Activated naive CD8-positive, alpha-beta T cell treated with anti-CD3 and anti-CD28 coated beads, Interleukin-2, amount 10 ng/mL, durations not matched to agents 7 days and 5 days (primary cell): ENCODE results near the gene MYO18A. TPM values are rescaled to one million over a fixed set of nuclear protein-coding genes. Genes with fewer than 3 reads are reported as not detected.

ENCODE experiments used
- ATAC-seq: fragments of 150-1000 bp; cut with Tn5 transposase; one replicate; pipeline ENCODE4 v1.10.0; 2021; ENCODE audit warnings: low read depth, moderate library complexity
- POLR2A ChIA-PET: fragments of 350-600 bp; sonication (Branson Sonifier 250); formaldehyde crosslinking; loops from one replicate; lab custom pipeline; 2021; ENCODE audit warnings: antibody characterized with exemption; lab: Charles Lee
- DNase-seq: peaks from one replicate; pipeline ENCODE4 v3.0.0; 2021
- H3K27ac Mint-ChIP-seq: one replicate; pipeline ENCODE4 v1.8.0; 2022; ENCODE audit warnings: mild to moderate bottlenecking, mixed read lengths
- H3K27me3 Mint-ChIP-seq: one replicate; pipeline ENCODE4 v1.8.0; 2022; ENCODE audit warnings: mild to moderate bottlenecking, moderate library complexity, mixed read lengths
- H3K36me3 Mint-ChIP-seq: one replicate; pipeline ENCODE4 v1.8.0; 2021; ENCODE audit warnings: mild to moderate bottlenecking, mixed read lengths
- H3K4me1 Mint-ChIP-seq: one replicate; pipeline ENCODE4 v1.8.0; 2021; ENCODE audit warnings: mixed read lengths
- H3K4me3 Mint-ChIP-seq: one replicate; pipeline ENCODE4 v1.8.0; 2022; ENCODE audit warnings: mild to moderate bottlenecking, moderate library complexity, mixed read lengths
- H3K9me3 Mint-ChIP-seq: one replicate; pipeline ENCODE4 v1.8.0; 2021; ENCODE audit warnings: mixed read lengths
- total RNA-seq, 2 experiments: library from RNA; stranded (reverse); gene quantifications; one replicate each; pipeline ENCODE4 v1.2.3, GENCODE V29; 2021

MYO18A gene
- total RNA-seq, 2 experiments from 2014 or later, result 79.7 to 80.6 TPM

GRCh38 chr17:29146369-29146972, 33.7 kb downstream of the MYO18A start:
- Mint-ChIP-seq H3K9me3 (no peaks in the 10 kb centered on the region), H3K27ac (peak overlapping the region; percentile 55), H3K4me1 (peaks cover 58% of the 10 kb centered on the region), H3K36me3 (peaks cover 5% of the 10 kb centered on the region), H3K4me3 (no peak overlapping the region), H3K27me3 (no peaks in the 10 kb centered on the region)
- POLR2A ChIA-PET, result interaction anchor here (1.0 to 2.5 kb wide), 6 partner anchors 9 to 34 kb away, joined by 3 to 14 read pairs (median 4); partner anchors contain the start of gene MYO18A
- ATAC-seq (no peak), DNase-seq (no peak)

DNA sequence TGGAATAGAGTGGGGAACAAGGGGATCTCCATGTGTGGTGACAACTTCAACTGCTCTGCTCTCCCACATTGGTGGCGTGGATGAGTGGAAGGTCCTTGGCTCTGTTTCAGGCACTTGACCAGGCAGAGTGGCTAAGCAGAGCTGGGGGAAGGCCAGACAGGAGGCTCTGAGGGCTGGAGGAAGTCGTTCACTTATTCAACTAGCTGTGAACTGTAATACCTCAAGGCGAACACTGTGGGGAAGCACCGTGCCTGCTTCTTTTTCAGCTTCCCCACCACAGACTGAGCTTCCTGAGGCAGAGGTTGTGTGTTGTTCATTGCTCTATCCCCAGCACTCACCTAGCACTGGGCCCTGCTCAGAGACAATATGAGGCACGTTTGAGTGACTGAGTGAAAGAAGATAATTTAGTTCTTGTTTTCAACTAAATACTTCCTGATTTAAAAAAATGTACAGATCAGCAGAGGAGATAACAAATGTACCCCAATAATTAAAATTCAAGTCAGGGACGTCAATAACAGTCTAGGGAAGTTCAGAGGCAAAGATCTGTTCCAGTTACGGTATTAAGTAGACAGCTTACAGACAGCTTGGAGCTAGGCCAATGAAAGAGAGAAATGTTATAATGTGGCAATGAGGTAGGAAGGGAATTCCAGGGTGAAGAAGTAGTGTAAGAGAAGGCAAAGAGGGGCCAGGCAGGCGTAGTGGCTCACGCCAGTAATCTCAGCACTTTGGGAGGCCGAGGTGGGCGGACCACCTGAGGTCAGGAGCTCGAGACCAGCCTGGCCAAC, 34.7 kb downstream of the MYO18A start:
- Mint-ChIP-seq H3K4me3 (peak overlapping the region; percentile 36), H3K4me1 (peaks cover 63% of the 10 kb centered on the region), H3K27me3 (no peaks in the 10 kb centered on the region), H3K27ac (peak overlapping the region; percentile 84), H3K9me3 (no peaks in the 10 kb centered on the region), H3K36me3 (peaks cover 5% of the 10 kb centered on the region)
- POLR2A ChIA-PET, result interaction anchor here (1.2 to 2.5 kb wide), 6 partner anchors 10 to 73 kb away, joined by 3 to 14 read pairs (median 4); partner anchors contain the start of gene MYO18A
- peak; percentile 62 for ATAC-seq
- DNase-seq, result peak; percentile 54

- H3K4me1 Mint-ChIP-seq, result peaks cover 61% of the 10 kb centered on the region
- no peaks in the 10 kb centered on the region for H3K9me3 Mint-ChIP-seq
- H3K27me3 Mint-ChIP-seq, result no peaks in the 10 kb centered on the region
- H3K36me3 Mint-ChIP-seq, result peaks cover 5% of the 10 kb centered on the region
- H3K4me3 Mint-ChIP-seq, result no peak overlapping the region
- DNase-seq (no peak), ATAC-seq (no peak)
- POLR2A ChIA-PET, result interaction anchor here (7.4 kb wide), 1 partner anchor 19 kb away, joined by 50 read pairs; no protein-coding TSS in a partner anchor
- H3K27ac Mint-ChIP-seq, result peak overlapping the region; percentile 39
Observed at GRCh38 chr17:29143894-29144293, 36.3 kb downstream of the MYO18A start.

DNA sequence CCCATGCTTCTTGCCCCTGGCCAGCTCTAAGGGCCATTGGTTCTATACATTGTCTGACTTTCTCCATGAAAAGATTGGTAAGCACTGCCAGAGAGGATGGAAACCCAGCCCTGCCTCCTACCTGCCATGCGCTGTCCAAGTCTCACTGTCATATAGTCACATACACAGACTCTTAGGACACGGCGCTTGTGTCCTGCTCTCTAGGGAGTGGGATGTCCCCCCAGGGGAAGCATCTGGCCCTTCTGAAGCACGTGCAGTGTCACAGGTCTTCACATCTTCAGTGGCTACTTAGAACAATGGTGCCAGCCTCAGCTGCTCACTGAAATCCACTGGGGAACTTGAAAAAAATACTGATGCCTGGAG, 38.7 kb downstream of the MYO18A start:
- Mint-ChIP-seq H3K4me1 (peaks cover 60% of the 10 kb centered on the region), H3K36me3 (peaks cover 5% of the 10 kb centered on the region), H3K27ac (peak overlapping the region; percentile 93), H3K27me3 (no peaks in the 10 kb centered on the region), H3K9me3 (no peaks in the 10 kb centered on the region), H3K4me3 (peak overlapping the region; percentile 99)
- ATAC-seq, result no peak
- POLR2A ChIA-PET, result interaction anchor here (0.7 to 7.4 kb wide), 5 partner anchors 7 to 151 kb away, joined by 3 to 51 read pairs (median 30); no protein-coding TSS in a partner anchor
- DNase-seq, result no peak

DNA sequence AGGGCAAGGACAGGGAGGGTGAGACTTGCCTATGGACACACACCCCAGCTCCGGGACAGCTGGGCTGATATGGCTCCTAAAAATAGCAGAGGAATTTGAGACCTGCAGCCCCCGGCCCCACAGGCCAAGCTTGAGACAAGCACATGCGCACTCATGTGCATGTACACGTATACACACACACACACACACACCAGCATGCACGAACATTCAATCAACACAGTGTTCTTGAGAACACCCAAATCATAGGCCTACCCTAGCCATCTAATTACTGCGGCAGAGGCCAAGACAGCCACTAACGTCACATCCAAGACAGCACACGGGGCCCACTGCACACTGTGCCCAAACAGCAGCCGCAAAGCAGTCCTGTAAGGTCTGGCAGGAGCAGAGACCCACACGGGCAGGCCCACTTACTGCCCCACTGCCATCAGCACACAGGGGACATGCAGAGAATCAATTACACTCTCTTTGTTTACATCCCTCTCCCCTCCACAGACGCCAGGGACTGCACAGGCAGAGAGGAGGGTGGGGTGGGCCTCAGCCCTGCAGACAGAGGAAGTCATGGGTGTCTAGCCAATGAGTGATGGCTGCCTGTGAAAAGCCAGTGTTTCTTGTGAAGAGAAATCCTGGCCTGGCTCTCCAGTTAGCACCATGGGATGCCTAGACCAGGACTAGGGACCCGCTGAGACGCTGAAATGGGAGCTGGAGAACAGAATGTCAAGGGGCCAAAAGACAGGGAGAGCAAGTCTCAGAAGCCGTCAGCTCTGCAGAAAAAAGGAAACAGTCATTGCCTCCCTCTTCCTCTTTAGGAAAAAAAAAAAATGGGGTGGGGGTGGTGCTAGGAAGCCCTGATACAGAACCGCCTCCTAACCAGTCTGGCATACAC, 39.3 kb downstream of the MYO18A start:
- peak; percentile 27 for ATAC-seq
- H3K4me3 Mint-ChIP-seq, result peak overlapping the region; percentile 99
- peak overlapping the region; percentile 93 for H3K27ac Mint-ChIP-seq
- peaks cover 5% of the 10 kb centered on the region for H3K36me3 Mint-ChIP-seq
- POLR2A ChIA-PET, result interaction anchor here (0.6 to 7.4 kb wide), 20 partner anchors 8 to 480 kb away, joined by 3 to 51 read pairs (median 6); partner anchors contain the start of genes ABHD15, FLOT2, MYO18A and NUFIP2
- H3K27me3 Mint-ChIP-seq, result no peaks in the 10 kb centered on the region
- H3K4me1 Mint-ChIP-seq, result peaks cover 56% of the 10 kb centered on the region
- no peaks in the 10 kb centered on the region for H3K9me3 Mint-ChIP-seq
- DNase-seq, result peak; percentile 65

GRCh38 chr17:29140051-29140621, 40.1 kb downstream of the MYO18A start:
- Mint-ChIP-seq H3K36me3 (peaks cover 6% of the 10 kb centered on the region), H3K4me1 (peaks cover 54% of the 10 kb centered on the region), H3K9me3 (no peaks in the 10 kb centered on the region), H3K27ac (peak overlapping the region; percentile 93), H3K27me3 (no peaks in the 10 kb centered on the region), H3K4me3 (peak overlapping the region; percentile 99)
- DNase-seq (peak; percentile 84), ATAC-seq (peak; percentile 78)
- POLR2A ChIA-PET, result interaction anchor here (0.6 to 7.4 kb wide), 20 partner anchors 9 to 574 kb away, joined by 3 to 51 read pairs (median 6); partner anchors contain the start of genes ABHD15, FLOT2, MYO18A and NUFIP2

DNA sequence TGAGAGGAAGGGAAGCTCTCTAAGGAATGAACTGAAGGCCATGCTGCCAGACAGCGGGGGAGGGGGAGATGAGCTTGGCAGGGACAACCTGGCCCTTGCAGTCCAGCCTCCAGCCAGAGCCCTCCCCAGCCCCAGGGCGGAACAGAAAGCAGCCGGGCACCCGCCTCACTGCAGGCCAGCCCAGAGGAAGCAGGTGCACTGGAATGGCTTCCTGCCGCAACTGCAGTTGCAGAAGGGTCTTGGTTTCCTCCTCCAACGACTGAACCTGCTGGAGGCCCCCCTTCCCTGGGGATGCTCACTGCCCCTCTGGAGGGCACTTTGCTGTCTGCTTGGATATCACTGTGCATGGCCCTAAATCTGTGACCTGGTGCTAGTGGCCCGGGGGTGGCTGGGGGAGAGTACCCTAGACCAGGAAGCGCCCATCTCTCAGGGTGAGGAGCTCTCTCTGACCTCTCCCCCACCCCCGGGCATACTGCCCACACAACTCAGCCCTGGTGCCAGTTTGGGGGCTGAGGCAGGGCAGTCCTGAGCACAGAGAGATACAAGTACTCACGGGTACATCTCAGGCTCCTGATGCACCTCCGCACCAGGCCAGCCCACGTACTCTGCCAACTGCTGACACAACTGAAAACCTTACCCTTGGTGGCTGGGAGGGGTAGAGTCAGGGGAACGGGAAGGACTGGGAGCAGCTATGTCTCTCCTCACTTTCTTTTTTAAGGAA, 41.1 kb downstream of the MYO18A start:
- Mint-ChIP-seq H3K4me1 (peaks cover 49% of the 10 kb centered on the region), H3K4me3 (peak overlapping the region; percentile 99), H3K9me3 (no peaks in the 10 kb centered on the region), H3K27me3 (no peaks in the 10 kb centered on the region), H3K36me3 (peaks cover 6% of the 10 kb centered on the region), H3K27ac (peak overlapping the region; percentile 93)
- POLR2A ChIA-PET, result interaction anchor here (0.6 to 7.4 kb wide), 15 partner anchors 9 to 573 kb away, joined by 3 to 51 read pairs (median 11); partner anchors contain the start of genes ABHD15, MYO18A, NUFIP2 and PHF12
- peak; percentile 13 for ATAC-seq
- peak; percentile 67 for DNase-seq

DNA sequence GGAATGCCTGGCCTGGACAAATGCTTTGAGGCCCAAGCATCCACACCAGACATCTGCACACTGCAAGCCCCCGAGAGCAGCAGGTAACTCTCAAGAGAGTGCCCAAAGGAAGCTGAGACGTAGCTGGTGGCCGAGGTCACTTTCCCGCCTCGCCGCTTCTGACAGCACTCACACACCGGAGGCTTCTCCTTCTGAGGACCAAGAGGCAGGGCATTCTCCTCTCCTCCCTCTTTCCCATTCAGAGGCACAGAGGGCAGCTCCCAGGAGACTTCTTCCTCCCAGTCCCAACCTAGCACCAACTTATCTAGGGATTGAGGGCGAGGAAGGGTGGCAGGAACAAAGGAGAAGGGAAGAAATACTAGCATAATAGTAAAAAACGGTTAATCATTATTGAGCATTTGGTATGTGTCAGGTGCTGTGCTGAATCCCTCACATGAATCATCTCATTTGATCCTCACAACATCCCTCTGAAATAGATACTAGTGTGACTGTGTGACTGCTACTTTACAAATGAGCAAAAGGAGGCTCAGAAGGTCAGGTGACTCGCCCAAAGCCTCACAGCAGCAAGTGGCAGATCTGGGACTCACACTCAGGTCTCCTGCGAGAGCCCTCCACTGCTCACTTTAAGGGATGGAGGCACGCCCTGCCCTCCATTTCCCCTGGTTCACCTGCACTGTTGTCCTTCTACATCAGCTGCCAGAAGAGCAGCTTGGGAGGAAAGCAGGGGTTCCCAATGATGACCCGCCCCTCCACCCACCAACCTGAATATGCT, 41.8 kb downstream of the MYO18A start:
- Mint-ChIP-seq H3K9me3 (no peaks in the 10 kb centered on the region), H3K27me3 (no peaks in the 10 kb centered on the region), H3K4me3 (peak overlapping the region; percentile 99), H3K27ac (peak overlapping the region; percentile 93), H3K4me1 (peaks cover 43% of the 10 kb centered on the region), H3K36me3 (peaks cover 4% of the 10 kb centered on the region)
- POLR2A ChIA-PET, result interaction anchor here (0.6 to 7.4 kb wide), 11 partner anchors 9 to 865 kb away, joined by 3 to 51 read pairs (median 11); partner anchors contain the start of genes ABHD15, MYO18A and PHF12
- DNase-seq (peak; percentile 58), ATAC-seq (peak; percentile 36)

DNA sequence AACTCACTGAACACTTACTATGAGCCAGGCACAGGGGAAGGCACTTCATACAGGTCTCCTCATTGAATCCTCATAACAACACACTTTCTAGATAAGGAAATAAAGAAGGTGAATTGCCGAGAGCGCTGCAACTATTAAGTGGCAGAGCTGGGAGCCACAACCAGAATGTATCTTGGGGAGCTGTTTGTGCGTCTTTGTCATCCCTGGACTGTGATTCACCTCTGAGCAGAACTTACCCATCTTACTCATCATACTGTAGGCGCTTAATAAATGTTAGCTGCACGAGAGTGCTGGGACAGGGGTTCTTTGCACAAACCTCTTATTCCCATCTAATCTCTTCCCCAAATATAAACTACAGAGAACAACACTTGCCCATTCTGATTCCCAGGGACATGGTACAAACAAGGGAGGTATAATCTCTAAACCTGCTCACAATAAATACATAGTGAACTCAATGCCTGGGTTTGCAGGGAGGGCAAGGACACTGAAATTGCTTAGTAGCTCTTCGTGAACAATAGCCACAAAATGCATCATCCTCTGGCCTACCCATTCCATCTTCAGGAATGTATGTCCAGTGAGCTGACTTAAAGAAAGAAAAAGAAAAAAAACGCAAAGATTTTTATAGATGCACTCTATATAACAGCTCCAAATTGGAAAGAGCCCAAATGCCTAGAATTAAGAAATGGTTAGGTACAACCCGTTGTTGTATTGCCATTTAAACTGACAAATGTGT, 43.0 kb downstream of the MYO18A start:
- no peak for ATAC-seq
- H3K4me3 Mint-ChIP-seq, result peak overlapping the region; percentile 99
- DNase-seq, result no peak
- H3K9me3 Mint-ChIP-seq, result no peaks in the 10 kb centered on the region
- H3K36me3 Mint-ChIP-seq, result peaks cover 4% of the 10 kb centered on the region
- peak overlapping the region; percentile 23 for H3K27ac Mint-ChIP-seq
- peaks cover 43% of the 10 kb centered on the region for H3K4me1 Mint-ChIP-seq
- no peaks in the 10 kb centered on the region for H3K27me3 Mint-ChIP-seq
- POLR2A ChIA-PET, result interaction anchor here (0.5 to 7.4 kb wide), 5 partner anchors 12 to 416 kb away, joined by 3 to 50 read pairs (median 7); partner anchors contain the start of gene MYO18A

DNA sequence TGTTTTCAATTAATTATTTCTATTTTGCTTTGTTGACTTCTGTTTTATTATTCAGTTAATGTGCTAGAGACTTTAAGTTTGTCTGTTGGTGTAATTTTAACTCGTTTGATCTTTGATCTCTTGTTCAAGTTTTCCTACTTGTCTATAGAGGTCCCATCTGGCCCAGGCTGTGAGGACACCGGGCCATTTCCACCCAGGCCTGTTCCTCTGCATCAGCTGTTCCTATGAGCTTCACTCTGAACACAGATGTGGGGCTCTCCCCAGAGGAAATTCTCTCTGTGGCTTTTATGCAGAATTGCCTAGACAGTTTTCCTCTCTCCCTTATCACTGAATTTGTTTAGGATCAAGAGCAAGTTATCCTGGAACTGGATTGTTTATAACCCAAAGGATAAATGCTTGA, 44.7 kb downstream of the MYO18A start:
- DNase-seq (no peak), ATAC-seq (no peak)
- H3K4me3 Mint-ChIP-seq, result no peak overlapping the region

More for the DNA sequence above, 44.7 kb downstream of the MYO18A start:
- Mint-ChIP-seq H3K4me1 (peaks cover 45% of the 10 kb centered on the region), H3K27ac (no peak overlapping the region), H3K36me3 (peaks cover 4% of the 10 kb centered on the region), H3K27me3 (no peaks in the 10 kb centered on the region), H3K9me3 (no peaks in the 10 kb centered on the region)
- POLR2A ChIA-PET, result no interaction called here
